Mesenchymal stem cell (in vitro differentiated cells and primary cell): ENCODE measurements around the gene KCNAB2.
A peak's percentile ranks its signal among the peaks of the same experiment; 100 is the strongest.

Source experiments
- DNase-seq: peaks from one replicate; pipeline ENCODE4 v3.0.0-alpha.2; 2013
- H2AFZ ChIP-seq: one replicate; pipeline ENCODE4 v1.6.1; 2013; ENCODE audit warnings: low read depth, mild to moderate bottlenecking, control low read depth, inconsistent platforms, low read length, moderate library complexity
- H2AK5ac ChIP-seq: 2 replicates; pipeline ENCODE4 v1.6.1; 2013; ENCODE audit warnings: low read length, moderate library complexity, mild to moderate bottlenecking, inconsistent platforms; ENCODE audit not compliant: severe bottlenecking
- H2BK120ac ChIP-seq: one replicate; pipeline ENCODE4 v1.6.1; 2013; ENCODE audit warnings: low read depth, mild to moderate bottlenecking, inconsistent platforms, low read length, moderate library complexity
- H2BK12ac ChIP-seq, 2 experiments: one replicate each; pipeline ENCODE4 v1.6.1; 2013; ENCODE audit warnings: inconsistent platforms in 2 of 2, low read length in 2 of 2, mild to moderate bottlenecking in 2 of 2, moderate library complexity in 2 of 2, control low read depth in 1 of 2
- H2BK15ac ChIP-seq: one replicate; pipeline ENCODE4 v1.6.1; 2013; ENCODE audit warnings: mild to moderate bottlenecking, low read depth, inconsistent platforms; ENCODE audit not compliant: poor library complexity, severe bottlenecking
- H2BK5ac ChIP-seq: 2 replicates; pipeline ENCODE4 v1.6.1; 2013; ENCODE audit warnings: low read depth, mild to moderate bottlenecking, low read length, control low read depth, inconsistent platforms; ENCODE audit not compliant: poor library complexity, severe bottlenecking
- H3K14ac ChIP-seq, 2 experiments: one replicate each; pipeline ENCODE4 v1.6.1; 2013; ENCODE audit warnings: inconsistent platforms in 2 of 2, low read length in 2 of 2, control low read depth in 1 of 2, mild to moderate bottlenecking in 1 of 2, moderate library complexity in 1 of 2
- H3K18ac ChIP-seq, 2 experiments: one replicate each; pipeline ENCODE4 v1.6.1; 2013; ENCODE audit warnings: inconsistent platforms in 2 of 2, low read length in 2 of 2, control low read depth in 1 of 2, low read depth in 1 of 2, mild to moderate bottlenecking in 1 of 2
- H3K23ac ChIP-seq, 2 experiments: one replicate each; pipeline ENCODE4 v1.6.1; 2013; ENCODE audit warnings: inconsistent platforms in 2 of 2, low read length in 2 of 2, mild to moderate bottlenecking in 2 of 2, moderate library complexity in 2 of 2, control low read depth in 1 of 2
- H3K27ac ChIP-seq: 2 replicates; pipeline ENCODE4 v1.5.1; 2013; ENCODE audit warnings: mild to moderate bottlenecking, moderate library complexity, low read length, control low read depth, inconsistent platforms; ENCODE audit not compliant: poor library complexity, severe bottlenecking
- H3K27me3 ChIP-seq, 2 experiments: 2 replicates each; pipeline versions ENCODE4 v1.6.1 to v1.7.0; 2013; ENCODE audit warnings: low read length in 2 of 2, mild to moderate bottlenecking in 2 of 2, moderate library complexity in 2 of 2, control low read depth in 1 of 2, inconsistent platforms in 1 of 2; ENCODE audit not compliant: control insufficient read depth in 1 of 2, insufficient read depth in 1 of 2
- H3K36me3 ChIP-seq, 2 experiments: 2 replicates each; pipeline versions ENCODE4 v1.6.1 to v1.7.0; 2013; ENCODE audit warnings: low read length in 2 of 2, control low read depth in 1 of 2, inconsistent platforms in 1 of 2, low read depth in 1 of 2, mild to moderate bottlenecking in 1 of 2; ENCODE audit not compliant: insufficient read depth in 2 of 2, control insufficient read depth in 1 of 2
- H3K4ac ChIP-seq, 2 experiments: one replicate each; pipeline ENCODE4 v1.6.1; 2013; ENCODE audit warnings: inconsistent platforms in 2 of 2, low read length in 2 of 2, mild to moderate bottlenecking in 2 of 2, moderate library complexity in 2 of 2, control low read depth in 1 of 2, low read depth in 1 of 2
- H3K4me1 ChIP-seq: 2 replicates; pipeline ENCODE4 v1.6.1; 2013; ENCODE audit warnings: low read depth, low read length, control low read depth; ENCODE audit not compliant: control insufficient read depth, insufficient read depth
- H3K4me2 ChIP-seq: 2 replicates; pipeline ENCODE4 v1.6.1; 2013; ENCODE audit warnings: low read length, mild to moderate bottlenecking, inconsistent platforms; ENCODE audit not compliant: poor library complexity, severe bottlenecking
- H3K4me3 ChIP-seq, 2 experiments: 2 replicates each; pipeline versions ENCODE4 v1.5.1 to v1.7.0; 2013; ENCODE audit warnings: low read length in 2 of 2, mild to moderate bottlenecking in 2 of 2, control low read depth in 1 of 2, low read depth in 1 of 2; ENCODE audit not compliant: insufficient read depth in 1 of 2
- H3K79me1 ChIP-seq: replicated peaks from 2 replicates; pipeline ENCODE4 v1.6.1; 2013; ENCODE audit warnings: mild to moderate bottlenecking, control low read depth, low read length, inconsistent platforms; ENCODE audit not compliant: poor library complexity, severe bottlenecking
- H3K9ac ChIP-seq: 2 replicates; pipeline ENCODE4 v1.7.0; 2013; ENCODE audit warnings: mild to moderate bottlenecking, low read length, moderate library complexity
- H3K9me3 ChIP-seq: 2 replicates; pipeline ENCODE4 v1.7.0; 2013; ENCODE audit warnings: mild to moderate bottlenecking, low read length; ENCODE audit not compliant: control insufficient read depth
- H4K8ac ChIP-seq: one replicate; pipeline ENCODE4 v1.6.1; 2013; ENCODE audit warnings: inconsistent platforms, mild to moderate bottlenecking, low read length, moderate library complexity
- H4K91ac ChIP-seq: one replicate; pipeline ENCODE4 v1.6.1; 2013; ENCODE audit warnings: mild to moderate bottlenecking, low read length, inconsistent platforms
- WGBS: methylation state at CpG from one replicate; pipeline ENCODE4 v1.1.7; 2013; ENCODE audit warnings: mixed read lengths; 5-methylcytosine and 5-hydroxymethylcytosine counted together

Gene KCNAB2

GRCh38 chr1:6125366-6125765 is 79.7 kb downstream of the KCNAB2 start:
- DNase-seq, result no peak
- H3K14ac ChIP-seq, result no peak overlapping the region
- H3K4ac ChIP-seq, result no peak overlapping the region
- H3K4me2 ChIP-seq, result no peak overlapping the region
- H3K9ac ChIP-seq, result no peak overlapping the region
- H3K27me3 ChIP-seq, result peaks cover 0 to 23% of the 10 kb centered on the region in 2 experiments
- H3K23ac ChIP-seq, result no peak overlapping the region
- H2AK5ac ChIP-seq, result no peak overlapping the region
- no peak overlapping the region for H2BK12ac ChIP-seq
- no peak overlapping the region for H3K27ac ChIP-seq
- no peak overlapping the region for H4K8ac ChIP-seq
- WGBS, result 88% methylated on average over 13 of the region's 15 CpGs
- H3K18ac ChIP-seq, result no peak overlapping the region
- H2BK120ac ChIP-seq, result no peak overlapping the region
- no peak overlapping the region for H4K91ac ChIP-seq
- H3K79me1 ChIP-seq, result no peaks in the 10 kb centered on the region
- no peak overlapping the region for H2BK15ac ChIP-seq
- H2BK5ac ChIP-seq, result no peak overlapping the region
- H3K4me1 ChIP-seq, result peaks cover 4% of the 10 kb centered on the region
- no peak overlapping the region for H2AFZ ChIP-seq
- H3K9me3 ChIP-seq, result no peaks in the 10 kb centered on the region
- no peaks in the 10 kb centered on the region for H3K36me3 ChIP-seq
- no peak overlapping the region for H3K4me3 ChIP-seq

DNA sequence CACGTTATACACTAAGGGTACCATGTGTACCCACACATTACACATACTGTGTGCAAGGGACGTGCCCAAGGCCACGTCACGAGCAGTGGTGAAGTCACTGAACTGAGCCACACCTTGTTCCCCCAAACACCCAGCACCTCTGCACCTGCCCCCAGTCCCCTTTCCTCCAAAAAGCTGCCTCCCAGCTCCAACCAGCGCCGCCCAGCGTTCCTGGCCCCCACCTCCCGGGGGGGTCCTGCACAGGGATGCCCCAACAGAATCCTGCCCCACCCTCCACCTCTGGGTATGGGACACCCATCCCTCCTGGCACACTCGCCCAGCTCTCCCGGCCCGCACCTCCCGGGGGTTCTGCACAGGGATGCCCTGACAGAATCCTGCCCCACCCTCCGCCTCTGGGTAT is 80.3 kb downstream of the KCNAB2 start:
- no peak overlapping the region for H3K9ac ChIP-seq
- H2BK12ac ChIP-seq, result no peak overlapping the region
- H3K27ac ChIP-seq, result no peak overlapping the region
- H2BK120ac ChIP-seq, result no peak overlapping the region
- no peak overlapping the region for H2AK5ac ChIP-seq
- H2BK15ac ChIP-seq, result no peak overlapping the region
- H4K91ac ChIP-seq, result no peak overlapping the region
- WGBS, result 85% methylated on average over 12 of the region's 13 CpGs
- no peaks in the 10 kb centered on the region for H3K9me3 ChIP-seq
- no peak overlapping the region for H3K14ac ChIP-seq
- H3K4me2 ChIP-seq, result no peak overlapping the region
- H4K8ac ChIP-seq, result no peak overlapping the region
- DNase-seq, result no peak
- no peaks in the 10 kb centered on the region for H3K36me3 ChIP-seq
- H3K23ac ChIP-seq, result no peak overlapping the region
- peaks cover 4% of the 10 kb centered on the region for H3K4me1 ChIP-seq
- H3K27me3 ChIP-seq, result peaks cover 0 to 23% of the 10 kb centered on the region in 2 experiments
- H3K4me3 ChIP-seq, result no peak overlapping the region
- H3K4ac ChIP-seq, result no peak overlapping the region
- H2AFZ ChIP-seq, result no peak overlapping the region
- no peaks in the 10 kb centered on the region for H3K79me1 ChIP-seq
- no peak overlapping the region for H3K18ac ChIP-seq
- H2BK5ac ChIP-seq, result no peak overlapping the region

DNA sequence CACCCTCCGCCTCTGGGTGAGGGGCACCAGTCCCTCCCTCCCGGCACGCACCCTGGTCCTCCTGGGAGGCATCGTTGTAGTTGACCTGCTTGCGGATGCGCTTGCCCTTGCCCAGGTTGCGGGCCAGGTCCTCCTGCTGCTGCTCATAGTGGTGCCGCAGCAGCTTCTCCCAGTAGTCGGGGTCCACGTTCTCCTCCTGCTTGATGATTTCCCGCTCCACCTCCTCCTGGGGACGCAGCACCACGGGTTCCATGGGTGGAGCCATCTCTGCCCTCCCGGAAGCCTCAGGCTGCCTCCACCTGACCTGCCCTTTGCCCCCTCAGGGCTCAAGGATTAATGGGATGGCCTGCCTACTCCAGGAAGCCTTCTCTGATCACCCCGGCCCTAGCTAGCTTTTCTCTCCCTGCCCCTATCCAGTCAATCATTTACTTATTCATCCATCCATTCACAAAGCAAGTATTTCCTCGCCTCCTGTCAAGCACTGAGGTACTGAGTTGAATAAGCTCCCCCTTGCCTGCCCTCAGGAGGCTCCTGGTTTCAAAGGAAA is 80.9 kb downstream of the KCNAB2 start:
- Histone ChIP-seq H3K4me1 (peaks cover 4% of the 10 kb centered on the region), H3K14ac (no peak overlapping the region), H3K9me3 (peaks cover 4% of the 10 kb centered on the region), H3K4ac (no peak overlapping the region), H3K4me3 (no peak overlapping the region), H3K9ac (no peak overlapping the region), H2AK5ac (no peak overlapping the region), H4K91ac (no peak overlapping the region), H3K36me3 (no peaks in the 10 kb centered on the region), H2BK5ac (no peak overlapping the region), H3K4me2 (no peak overlapping the region), H3K27ac (no peak overlapping the region), H4K8ac (no peak overlapping the region), H3K18ac (no peak overlapping the region), H2AFZ (no peak overlapping the region), H2BK12ac (no peak overlapping the region), H2BK120ac (no peak overlapping the region), H3K27me3 (peaks cover 0 to 23% of the 10 kb centered on the region in 2 experiments), H3K23ac (no peak overlapping the region), H3K79me1 (no peaks in the 10 kb centered on the region), H2BK15ac (no peak overlapping the region)
- WGBS, result 90% methylated on average over 16 of the region's 16 CpGs
- DNase-seq, result no peak

- H3K23ac ChIP-seq, result no peak overlapping the region
- H3K4me3 ChIP-seq, result peak overlapping the region in 1 of 2 experiments; percentile 49
- no peak overlapping the region for H4K8ac ChIP-seq
- H3K9me3 ChIP-seq, result peaks cover 15% of the 10 kb centered on the region
- H3K4ac ChIP-seq, result no peak overlapping the region
- no peak overlapping the region for H3K9ac ChIP-seq
- no peak overlapping the region for H2BK12ac ChIP-seq
- WGBS, result 31% methylated on average over 37 of the region's 41 CpGs
- no peak overlapping the region for H2AK5ac ChIP-seq
- H3K4me1 ChIP-seq, result peaks cover 4% of the 10 kb centered on the region
- no peak overlapping the region for H2BK15ac ChIP-seq
- H3K27ac ChIP-seq, result no peak overlapping the region
- no peak overlapping the region for H2BK120ac ChIP-seq
- no peak for DNase-seq
- no peak overlapping the region for H3K18ac ChIP-seq
- H3K4me2 ChIP-seq, result no peak overlapping the region
- H2BK5ac ChIP-seq, result no peak overlapping the region
- H4K91ac ChIP-seq, result no peak overlapping the region
- no peaks in the 10 kb centered on the region for H3K79me1 ChIP-seq
- no peak overlapping the region for H3K14ac ChIP-seq
- peaks cover 0 to 30% of the 10 kb centered on the region in 2 experiments for H3K27me3 ChIP-seq
- H3K36me3 ChIP-seq, result no peaks in the 10 kb centered on the region
- no peak overlapping the region for H2AFZ ChIP-seq
Observed at GRCh38 chr1:6127587-6128163, 82.0 kb downstream of the KCNAB2 start.
